NB4 (cell line): ENCODE results near the gene COBL.

Experiments
- MYC ChIP-seq: IDR thresholded peaks from 2 replicates; pipeline ENCODE4 v1.6.1; 2011; ENCODE audit warnings: low read depth, low read length
- POLR2A ChIP-seq: IDR thresholded peaks from 2 replicates; pipeline ENCODE4 v1.6.1; 2011; ENCODE audit warnings: mild to moderate bottlenecking; ENCODE audit not compliant: insufficient read length; ENCODE audit errors: extremely low read depth
- TF ChIP-seq, protein P1 (sequence below): IDR thresholded peaks from one replicate; pipeline ENCODE4 v1.5.1; 2012; ENCODE audit warnings: low read depth, low read length
- TF ChIP-seq, protein P2 (sequence below): IDR thresholded peaks from 2 replicates; pipeline ENCODE4 v1.6.1; 2011; ENCODE audit warnings: low read depth, low read length

DNA sequence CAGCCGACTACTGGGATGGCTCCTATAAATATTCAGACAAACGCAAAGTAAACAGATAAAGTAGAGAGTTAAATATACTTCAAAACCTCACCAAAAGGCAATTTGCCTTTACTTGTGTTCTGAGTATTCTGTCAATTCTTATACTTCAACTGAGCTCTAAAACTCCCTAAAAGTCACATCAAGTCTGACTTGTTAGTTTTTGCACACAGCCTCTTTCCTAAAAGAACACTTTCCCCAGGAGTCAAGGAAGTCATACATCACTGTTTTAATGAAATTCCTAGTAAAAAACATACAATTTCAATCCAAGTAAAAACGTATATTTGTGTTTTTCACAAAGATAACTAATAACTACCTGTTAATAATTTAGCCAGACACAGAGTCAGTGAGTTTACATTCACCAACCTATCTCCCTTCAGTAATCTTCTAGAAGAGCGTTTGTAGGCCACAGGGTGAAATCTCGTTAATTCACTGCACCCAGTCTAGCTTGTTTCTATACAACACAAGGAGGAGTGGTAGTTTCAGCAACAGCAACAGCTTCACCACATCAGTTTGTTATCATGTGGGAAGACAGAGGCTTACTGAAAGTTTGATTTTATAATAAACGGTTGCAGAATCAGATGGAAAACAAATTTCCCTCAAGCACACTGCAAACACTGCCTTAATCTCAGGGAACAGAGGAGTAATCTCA lies 2.7 kb downstream of the COBL start:
- TF ChIP-seq, protein P1, sequence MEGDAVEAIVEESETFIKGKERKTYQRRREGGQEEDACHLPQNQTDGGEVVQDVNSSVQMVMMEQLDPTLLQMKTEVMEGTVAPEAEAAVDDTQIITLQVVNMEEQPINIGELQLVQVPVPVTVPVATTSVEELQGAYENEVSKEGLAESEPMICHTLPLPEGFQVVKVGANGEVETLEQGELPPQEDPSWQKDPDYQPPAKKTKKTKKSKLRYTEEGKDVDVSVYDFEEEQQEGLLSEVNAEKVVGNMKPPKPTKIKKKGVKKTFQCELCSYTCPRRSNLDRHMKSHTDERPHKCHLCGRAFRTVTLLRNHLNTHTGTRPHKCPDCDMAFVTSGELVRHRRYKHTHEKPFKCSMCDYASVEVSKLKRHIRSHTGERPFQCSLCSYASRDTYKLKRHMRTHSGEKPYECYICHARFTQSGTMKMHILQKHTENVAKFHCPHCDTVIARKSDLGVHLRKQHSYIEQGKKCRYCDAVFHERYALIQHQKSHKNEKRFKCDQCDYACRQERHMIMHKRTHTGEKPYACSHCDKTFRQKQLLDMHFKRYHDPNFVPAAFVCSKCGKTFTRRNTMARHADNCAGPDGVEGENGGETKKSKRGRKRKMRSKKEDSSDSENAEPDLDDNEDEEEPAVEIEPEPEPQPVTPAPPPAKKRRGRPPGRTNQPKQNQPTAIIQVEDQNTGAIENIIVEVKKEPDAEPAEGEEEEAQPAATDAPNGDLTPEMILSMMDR, result no peak
- TF ChIP-seq, protein P2, sequence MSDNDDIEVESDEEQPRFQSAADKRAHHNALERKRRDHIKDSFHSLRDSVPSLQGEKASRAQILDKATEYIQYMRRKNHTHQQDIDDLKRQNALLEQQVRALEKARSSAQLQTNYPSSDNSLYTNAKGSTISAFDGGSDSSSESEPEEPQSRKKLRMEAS, result no peak
- TF ChIP-seq POLR2A (no peak), MYC (no peak)
